H9 (cell line): ENCODE measurements around the gene AP1B1. TPM values are rescaled to one million over a fixed set of nuclear protein-coding genes. Genes with fewer than 3 reads are reported as not detected.

Experiments
- DNase-seq: peaks from one replicate; pipeline ENCODE4 v3.0.0-alpha.2; 2017
- H2AFZ ChIP-seq: one replicate; pipeline ENCODE4 v1.6.1; 2013; ENCODE audit warnings: mild to moderate bottlenecking, low read length, control low read depth, moderate library complexity
- H2AK5ac ChIP-seq: 2 replicates; pipeline ENCODE4 v1.6.1; 2013; ENCODE audit warnings: low read length, control low read depth, mixed read lengths; ENCODE audit not compliant: insufficient read length
- H2BK120ac ChIP-seq: one replicate; pipeline ENCODE4 v1.6.1; 2013; ENCODE audit warnings: low read depth, mild to moderate bottlenecking, low read length, control low read depth, inconsistent platforms; ENCODE audit not compliant: poor library complexity, severe bottlenecking
- H2BK12ac ChIP-seq: 2 replicates; pipeline ENCODE4 v1.6.1; 2013; ENCODE audit warnings: low read length, control low read depth, mixed read lengths, low read depth; ENCODE audit not compliant: insufficient read length
- H2BK15ac ChIP-seq: 2 replicates; pipeline ENCODE4 v1.6.1; 2013; ENCODE audit warnings: low read depth, low read length, control low read depth
- H2BK20ac ChIP-seq: one replicate; pipeline ENCODE4 v1.6.1; 2013; ENCODE audit warnings: low read depth, mild to moderate bottlenecking, low read length, control low read depth, inconsistent platforms; ENCODE audit not compliant: poor library complexity, severe bottlenecking
- H2BK5ac ChIP-seq: 2 replicates; pipeline ENCODE4 v1.6.1; 2013; ENCODE audit warnings: low read length, control low read depth, mixed read lengths; ENCODE audit not compliant: insufficient read length
- H3K14ac ChIP-seq: 2 replicates; pipeline ENCODE4 v1.6.1; 2013; ENCODE audit warnings: low read length, control low read depth; ENCODE audit not compliant: insufficient read depth
- H3K18ac ChIP-seq: 2 replicates; pipeline ENCODE4 v1.6.1; 2013; ENCODE audit warnings: low read depth, mild to moderate bottlenecking, mixed read lengths, low read length, control low read depth; ENCODE audit not compliant: insufficient read length
- H3K23ac ChIP-seq: 2 replicates; pipeline ENCODE4 v1.6.1; 2013; ENCODE audit warnings: low read length, control low read depth, mixed read lengths, low read depth; ENCODE audit not compliant: insufficient read length
- H3K23me2 ChIP-seq: 2 replicates; pipeline ENCODE4 v1.6.1; 2013; ENCODE audit warnings: low read depth, mild to moderate bottlenecking, mixed read lengths, low read length, control low read depth; ENCODE audit not compliant: insufficient read length, poor library complexity, severe bottlenecking
- H3K27ac ChIP-seq: 2 replicates; pipeline ENCODE4 v1.5.1; 2013; ENCODE audit warnings: low read length, control low read depth, mixed read lengths, low read depth; ENCODE audit not compliant: insufficient read length
- H3K27me3 ChIP-seq: 2 replicates; pipeline ENCODE4 v1.6.1; 2013; ENCODE audit warnings: low read length, control low read depth, inconsistent platforms; ENCODE audit not compliant: insufficient read depth
- H3K4ac ChIP-seq: 2 replicates; pipeline ENCODE4 v1.6.1; 2013; ENCODE audit warnings: low read depth, mild to moderate bottlenecking, control low read depth, inconsistent platforms, low read length, moderate library complexity
- H3K4me1 ChIP-seq: 2 replicates; pipeline ENCODE4 v1.6.1; 2013; ENCODE audit warnings: low read length, control low read depth, inconsistent platforms; ENCODE audit not compliant: insufficient read depth
- H3K4me2 ChIP-seq: 2 replicates; pipeline ENCODE4 v1.6.1; 2013; ENCODE audit warnings: low read length, control low read depth, mixed read lengths; ENCODE audit not compliant: insufficient read length, insufficient read depth
- H3K56ac ChIP-seq: 2 replicates; pipeline ENCODE4 v1.6.1; 2013; ENCODE audit warnings: low read depth, mild to moderate bottlenecking, mixed read lengths, low read length, control low read depth; ENCODE audit not compliant: insufficient read length
- H3K79me1 ChIP-seq: 2 replicates; pipeline ENCODE4 v1.6.1; 2013; ENCODE audit warnings: low read depth, mild to moderate bottlenecking, moderate library complexity, low read length, control low read depth, inconsistent platforms; ENCODE audit not compliant: insufficient read depth, poor library complexity, severe bottlenecking
- H3K79me2 ChIP-seq: 2 replicates; pipeline ENCODE4 v1.6.1; 2013; ENCODE audit warnings: low read length, control low read depth, inconsistent platforms; ENCODE audit not compliant: insufficient read depth
- H3K9ac ChIP-seq: 2 replicates; pipeline ENCODE4 v1.6.1; 2013; ENCODE audit warnings: low read length, control low read depth, mixed read lengths; ENCODE audit not compliant: insufficient read length; ENCODE audit errors: extremely low read depth
- H3K9me3 ChIP-seq: one replicate; pipeline ENCODE4 v1.6.1; 2013; ENCODE audit warnings: low read depth, low read length, inconsistent platforms; ENCODE audit not compliant: control insufficient read depth
- H3T11ph ChIP-seq: one replicate; pipeline ENCODE4 v1.6.1; 2013; ENCODE audit warnings: mild to moderate bottlenecking, low read length, control low read depth, inconsistent platforms
- H4K20me1 ChIP-seq: one replicate; pipeline ENCODE4 v1.6.1; 2013; ENCODE audit not compliant: control insufficient read depth, insufficient read length, insufficient read depth
- H4K5ac ChIP-seq: 2 replicates; pipeline ENCODE4 v1.6.1; 2013; ENCODE audit warnings: low read depth, mild to moderate bottlenecking, mixed read lengths, low read length, control low read depth; ENCODE audit not compliant: insufficient read length
- H4K8ac ChIP-seq: replicated peaks from 2 replicates; pipeline ENCODE4 v1.6.1; 2013; ENCODE audit warnings: low read length, control low read depth, mixed read lengths, low read depth; ENCODE audit not compliant: insufficient read length
- H4K91ac ChIP-seq: 2 replicates; pipeline ENCODE4 v1.6.1; 2013; ENCODE audit warnings: low read depth, mild to moderate bottlenecking, moderate library complexity, mixed read lengths, low read length, control low read depth; ENCODE audit not compliant: insufficient read length
- H3K27ac Mint-ChIP-seq, 3 experiments: 2 replicates in 2 of 3; 3 replicates in 1 of 3; pipeline ENCODE4 v1.8.0; 2020 to 2021; ENCODE audit warnings: mixed read lengths in 3 of 3, mild to moderate bottlenecking in 1 of 3, moderate library complexity in 1 of 3
- H3K27me3 Mint-ChIP-seq: 2 replicates; pipeline ENCODE4 v1.8.0; 2021; ENCODE audit warnings: low read depth, mild to moderate bottlenecking, moderate library complexity, mixed read lengths
- H3K36me3 Mint-ChIP-seq, 3 experiments: 2 replicates in 2 of 3; 3 replicates in 1 of 3; pipeline ENCODE4 v1.8.0; 2020 to 2021; ENCODE audit warnings: low read depth in 3 of 3, mixed read lengths in 3 of 3; ENCODE audit not compliant: insufficient read depth in 1 of 3
- H3K4me1 Mint-ChIP-seq, 2 experiments: 2 replicates each; pipeline ENCODE4 v1.8.0; 2020; ENCODE audit warnings: mixed read lengths in 2 of 2
- H3K4me3 Mint-ChIP-seq, 2 experiments: 2 replicates in 1 of 2; 3 replicates in 1 of 2; pipeline ENCODE4 v1.8.0; 2020 to 2021; ENCODE audit warnings: mild to moderate bottlenecking in 2 of 2, mixed read lengths in 2 of 2, moderate library complexity in 1 of 2
- H3K9me3 Mint-ChIP-seq, 2 experiments: 2 replicates in 1 of 2; 3 replicates in 1 of 2; pipeline ENCODE4 v1.8.0; 2020; ENCODE audit warnings: mild to moderate bottlenecking in 2 of 2, mixed read lengths in 2 of 2, moderate library complexity in 1 of 2
- WGBS: extraction: QIAGEN DNeasy Blood & Tissue Kit; methylation state at CpG from one replicate; pipeline ENCODE4 v1.1.7; 2013; ENCODE audit warnings: missing lambda C conversion rate, low lambda C conversion rate, mixed read lengths; ENCODE audit not compliant: insufficient read length; ENCODE audit errors: extremely low coverage; 5-methylcytosine and 5-hydroxymethylcytosine counted together
- total RNA-seq: library from RNA; stranded (reverse); gene quantifications from 2 replicates; pipeline ENCODE4 v1.2.1, GENCODE V29; 2021
- TF ChIP-seq, protein P1 (sequence below): fragments of 200-600 bp; sonication (generic); conservative IDR thresholded peaks from 3 replicates; pipeline ENCODE4 v1.8.0; 2021; ENCODE audit warnings: antibody characterized with exemption, mild to moderate bottlenecking

The AP1B1 gene
- total RNA-seq, 1 experiment from 2014 or later: 64.0 TPM

DNA sequence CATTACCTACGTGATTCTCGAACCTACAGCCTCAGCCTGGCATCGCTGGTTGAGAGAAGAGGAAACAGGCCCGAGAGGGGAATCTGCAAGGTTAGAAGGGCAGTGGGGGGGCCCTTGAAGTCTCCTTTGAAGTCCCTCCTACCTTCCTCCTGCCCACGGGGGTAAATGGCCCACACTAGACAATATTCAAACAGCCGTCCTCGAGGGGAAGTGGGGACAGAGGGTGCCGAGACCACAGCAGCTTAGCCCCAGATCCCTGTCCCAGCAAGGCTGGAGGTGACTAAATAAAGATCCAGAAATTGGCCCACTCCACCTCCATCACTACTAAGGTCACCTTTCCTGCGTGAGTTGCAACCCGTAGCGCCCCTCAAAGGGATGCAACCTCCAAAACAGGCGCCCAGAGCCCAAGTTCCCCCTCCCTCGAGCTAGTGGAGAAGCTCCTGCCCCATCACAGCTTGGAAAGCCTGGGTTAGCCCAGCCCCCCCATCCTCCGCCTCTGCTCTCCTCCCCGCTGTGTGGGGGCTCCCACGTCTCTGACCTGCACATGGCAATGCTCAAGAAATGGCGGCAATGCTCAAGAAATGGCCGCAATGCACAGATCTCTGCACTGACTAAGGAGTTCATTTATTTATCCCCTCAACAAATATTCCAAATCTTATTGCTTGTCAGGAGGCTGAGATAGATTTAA lies 72.1 kb downstream of the AP1B1 start:
- Mint-ChIP-seq H3K4me3 (peak overlapping the region; percentile 29 to 68), H3K9me3 (peaks cover 5 to 17% of the 10 kb centered on the region in 2 experiments; a peak in 4 of 5 replicates), H3K27ac (no peak overlapping the region), H3K27me3 (peaks cover 57% of the 10 kb centered on the region), H3K4me1 (peaks cover 12 to 16% of the 10 kb centered on the region in 2 experiments), H3K36me3 (peaks cover 0 to 5% (median 2%) of the 10 kb centered on the region in 3 experiments; a peak in 3 of 7 replicates)
- Histone ChIP-seq H3K14ac (no peak overlapping the region), H3K27me3 (peaks cover 33% of the 10 kb centered on the region), H2BK20ac (no peak overlapping the region), H3K79me2 (no peaks in the 10 kb centered on the region), H2BK15ac (no peak overlapping the region), H4K20me1 (no peaks in the 10 kb centered on the region), H3K56ac (no peak overlapping the region), H4K5ac (no peak overlapping the region), H3K9ac (no peak overlapping the region), H3K27ac (no peak overlapping the region), H3T11ph (no peak overlapping the region), H2AK5ac (no peak overlapping the region), H3K18ac (no peak overlapping the region), H3K4ac (no peak overlapping the region), H2BK12ac (no peak overlapping the region), H3K23me2 (peaks cover 4% of the 10 kb centered on the region), H3K9me3 (no peaks in the 10 kb centered on the region), H3K4me2 (peak overlapping the region; percentile 34), H3K23ac (no peak overlapping the region), H2BK5ac (no peak overlapping the region), H4K91ac (no peak overlapping the region), H3K4me1 (no peaks in the 10 kb centered on the region), H2BK120ac (no peak overlapping the region), H2AFZ (no peak overlapping the region), H4K8ac (no peak overlapping the region), H3K79me1 (no peaks in the 10 kb centered on the region)
- WGBS: no CpG with 5 or more reads among the region's 18 CpGs
- TF ChIP-seq, protein P1, sequence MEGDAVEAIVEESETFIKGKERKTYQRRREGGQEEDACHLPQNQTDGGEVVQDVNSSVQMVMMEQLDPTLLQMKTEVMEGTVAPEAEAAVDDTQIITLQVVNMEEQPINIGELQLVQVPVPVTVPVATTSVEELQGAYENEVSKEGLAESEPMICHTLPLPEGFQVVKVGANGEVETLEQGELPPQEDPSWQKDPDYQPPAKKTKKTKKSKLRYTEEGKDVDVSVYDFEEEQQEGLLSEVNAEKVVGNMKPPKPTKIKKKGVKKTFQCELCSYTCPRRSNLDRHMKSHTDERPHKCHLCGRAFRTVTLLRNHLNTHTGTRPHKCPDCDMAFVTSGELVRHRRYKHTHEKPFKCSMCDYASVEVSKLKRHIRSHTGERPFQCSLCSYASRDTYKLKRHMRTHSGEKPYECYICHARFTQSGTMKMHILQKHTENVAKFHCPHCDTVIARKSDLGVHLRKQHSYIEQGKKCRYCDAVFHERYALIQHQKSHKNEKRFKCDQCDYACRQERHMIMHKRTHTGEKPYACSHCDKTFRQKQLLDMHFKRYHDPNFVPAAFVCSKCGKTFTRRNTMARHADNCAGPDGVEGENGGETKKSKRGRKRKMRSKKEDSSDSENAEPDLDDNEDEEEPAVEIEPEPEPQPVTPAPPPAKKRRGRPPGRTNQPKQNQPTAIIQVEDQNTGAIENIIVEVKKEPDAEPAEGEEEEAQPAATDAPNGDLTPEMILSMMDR: no peak
- DNase-seq: no peak
